GM19023 (cell line): ENCODE results near the gene ZIC4.

Source experiments
- ATAC-seq: cut with Tn5 transposase; IDR thresholded peaks from one replicate; pipeline ENCODE4 v1.9.1; 2021; ENCODE audit warnings: mild to moderate bottlenecking, moderate library complexity; ENCODE audit not compliant: unreplicated experiment

ZIC4 gene

GRCh38 chr3:147406028-147406931 is at the start of gene ZIC4:
TSS of gene ZIC4 (minus strand) at chr3:147406543. CDS start at chr3:147402797, 3,746 bp downstream.
- no peak for ATAC-seq

- ATAC-seq, result no peak
Observed at GRCh38 chr3:147449669-147450068, 43.3 kb upstream of the ZIC4 start.

DNA sequence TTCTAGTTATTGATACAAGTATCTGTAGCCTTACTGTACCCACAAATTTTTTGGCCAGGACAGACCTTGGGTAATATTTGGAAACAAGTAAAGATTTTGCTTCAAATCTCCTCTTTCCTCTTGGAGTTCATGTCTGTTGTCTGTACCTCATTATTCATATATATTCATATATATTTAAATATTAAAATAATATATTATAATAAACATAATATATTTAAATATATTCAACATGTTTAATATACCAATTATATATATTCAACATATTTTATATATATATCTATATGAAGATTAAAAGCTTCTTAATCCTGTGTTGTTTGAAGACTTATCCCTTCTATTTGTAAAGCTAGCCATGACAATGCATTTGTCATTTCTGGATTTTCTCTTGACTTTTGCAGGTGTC is 40.9 kb upstream of the ZIC4 start:
- ATAC-seq, result no peak

- ATAC-seq, result no peak
Observed at GRCh38 chr3:147431751-147432150, 25.4 kb upstream of the ZIC4 start.

DNA sequence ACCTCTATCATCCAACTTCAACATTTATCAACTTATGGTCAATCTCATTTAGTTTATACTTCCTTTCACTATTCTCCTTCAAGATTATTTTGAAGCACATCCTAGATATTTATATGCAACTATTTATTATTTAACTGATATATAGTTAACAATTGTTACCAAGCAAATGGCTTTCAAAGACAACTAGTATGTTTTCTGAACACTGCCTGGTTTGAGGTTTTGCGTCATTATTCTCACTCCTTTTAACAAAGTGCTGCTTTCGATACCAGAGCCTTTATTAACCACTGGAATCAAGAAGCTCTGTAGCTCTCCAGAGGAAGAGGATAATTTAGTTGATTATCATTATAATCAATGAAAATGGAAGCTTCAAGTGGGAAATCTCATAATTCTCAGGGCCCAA is 22.4 kb upstream of the ZIC4 start:
- ATAC-seq, result no peak

GRCh38 chr3:147428326-147428725 is 22.0 kb upstream of the ZIC4 start:
- no peak for ATAC-seq

DNA sequence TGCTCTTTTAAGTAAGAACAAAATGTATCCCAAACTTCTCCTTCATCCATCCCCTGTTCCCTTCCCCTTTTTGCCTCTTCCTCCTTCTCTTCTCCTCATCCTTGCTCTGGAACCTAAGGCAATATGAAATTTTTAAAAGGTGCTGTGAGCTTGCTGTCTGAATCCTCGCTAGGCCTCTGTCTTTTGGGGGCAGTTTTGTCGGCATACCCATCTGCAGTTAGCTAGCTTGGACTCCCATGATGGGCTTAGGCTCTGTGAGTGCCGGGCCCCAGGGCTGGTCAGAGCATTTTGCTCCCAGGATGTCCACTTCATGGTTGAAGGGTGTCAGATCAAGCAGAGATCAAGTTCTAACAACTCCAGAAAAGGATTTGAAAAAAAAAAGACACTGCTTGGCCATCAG is 21.4 kb upstream of the ZIC4 start:
- no peak for ATAC-seq

DNA sequence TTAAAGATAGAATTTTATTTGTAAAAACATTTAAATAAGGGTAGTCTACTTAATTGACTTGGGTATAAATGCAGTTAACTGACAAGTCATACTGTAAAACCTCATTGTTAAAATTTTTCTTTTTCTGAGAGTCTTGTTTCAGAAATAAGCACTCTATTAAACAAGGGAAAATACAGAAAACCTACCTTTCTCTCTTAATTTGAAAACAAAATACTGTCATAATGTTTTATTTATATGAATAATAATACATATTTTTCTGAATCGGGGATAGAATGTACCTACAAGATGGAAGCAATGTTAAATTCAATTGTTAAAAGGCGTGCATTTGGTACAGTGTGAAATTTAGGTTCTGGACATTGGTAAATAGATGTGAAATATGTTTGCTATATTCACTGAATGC is 20.6 kb upstream of the ZIC4 start:
- ATAC-seq, result no peak

DNA sequence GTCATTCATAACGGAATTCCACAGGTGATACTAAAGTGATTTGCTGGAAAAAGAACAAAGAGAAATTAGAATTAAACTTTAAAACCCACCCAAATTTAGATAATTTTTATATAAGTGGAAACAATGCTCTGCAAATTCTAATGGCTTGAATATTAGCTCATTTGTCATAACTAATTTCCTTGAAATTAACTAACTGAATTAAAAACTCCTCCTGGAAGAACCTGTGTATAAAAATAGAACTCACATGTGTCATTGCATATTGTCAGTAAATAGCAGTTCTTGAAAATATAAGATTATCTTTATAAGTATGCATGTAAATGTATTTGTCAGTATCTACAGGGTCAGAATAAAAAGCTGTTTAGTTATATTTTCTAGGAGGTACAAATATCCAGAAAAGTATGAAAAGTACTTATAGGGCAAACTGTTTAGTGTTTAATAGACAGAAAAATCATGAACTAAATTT is 19.1 kb upstream of the ZIC4 start:
- ATAC-seq, result no peak

DNA sequence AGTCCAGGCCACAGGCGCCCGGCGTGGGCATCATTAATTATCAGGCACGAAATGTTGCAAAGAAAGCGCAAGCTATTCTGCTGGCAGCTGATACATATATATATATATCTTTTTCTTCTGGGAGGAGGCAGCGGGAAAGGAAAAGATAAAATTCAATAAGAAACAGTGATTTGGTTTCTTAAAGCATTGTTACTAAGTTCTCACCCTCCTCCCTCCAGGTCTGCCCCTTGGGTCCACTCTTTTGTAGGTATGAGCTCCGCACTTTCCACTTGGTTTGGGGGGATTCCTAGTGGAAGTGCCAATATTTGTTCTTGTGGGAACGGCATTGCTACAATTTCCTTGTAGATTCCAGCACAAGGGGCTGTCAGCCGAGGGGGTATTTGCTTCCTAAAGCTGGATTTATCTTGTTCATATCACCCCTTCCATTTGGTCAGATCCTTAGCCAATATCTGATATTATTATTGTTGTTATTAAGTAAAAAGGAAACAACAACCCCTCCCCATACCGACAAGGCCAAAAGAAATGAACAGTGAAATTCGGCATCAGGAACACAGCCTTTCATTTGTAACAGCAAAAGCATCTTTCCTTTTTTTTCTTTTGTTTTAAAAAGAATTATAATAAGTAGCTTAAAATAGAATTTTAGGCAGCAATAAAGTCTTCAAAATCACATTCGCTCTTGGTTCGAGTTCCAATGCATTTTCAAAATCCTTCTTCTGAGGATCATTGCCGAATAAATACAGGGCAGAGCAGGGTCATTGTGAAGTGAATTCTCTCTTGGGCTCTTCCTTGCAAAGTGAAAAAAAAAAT is 18.4 kb upstream of the ZIC4 start:
- no peak for ATAC-seq

DNA sequence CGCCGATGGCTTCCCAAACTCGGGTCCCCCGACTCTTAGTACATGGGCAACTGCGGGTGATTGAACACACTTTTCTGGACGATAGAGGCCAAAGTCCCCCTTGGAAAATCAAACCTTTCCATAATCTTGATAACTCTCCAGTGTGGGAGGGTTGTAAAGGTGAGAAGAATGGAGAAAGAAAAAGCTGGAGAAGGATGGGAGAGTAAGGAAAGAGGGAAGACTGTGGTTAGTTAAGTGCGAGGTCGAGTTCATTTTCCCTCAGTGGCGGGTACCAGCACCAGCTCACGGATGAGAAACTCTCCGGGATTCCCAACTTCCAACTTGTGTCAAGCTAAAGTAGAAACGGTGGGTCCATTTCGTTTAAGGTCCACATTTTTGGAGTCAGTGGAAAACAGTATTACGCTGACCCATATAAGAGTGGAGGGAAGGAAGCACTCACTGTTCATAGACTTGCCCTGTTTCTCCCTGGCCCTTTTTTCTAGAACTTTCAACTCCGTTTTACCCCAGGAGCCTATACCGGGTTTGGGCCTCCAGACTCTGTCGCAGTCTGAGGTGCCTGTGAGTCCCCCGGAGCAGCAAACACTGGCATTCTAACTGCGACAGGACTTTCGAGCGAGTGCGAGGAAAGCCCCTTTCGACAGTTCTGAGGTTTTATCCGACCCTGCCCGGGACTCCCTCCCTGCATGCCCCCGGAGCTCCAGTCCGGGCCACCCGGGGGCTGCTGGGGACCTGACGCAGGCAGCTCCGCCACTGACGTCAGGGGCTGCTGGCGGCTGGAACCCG is 17.6 kb upstream of the ZIC4 start:
- no peak for ATAC-seq

GRCh38 chr3:147423537-147423797 is 17.1 kb upstream of the ZIC4 start:
- no peak for ATAC-seq

DNA sequence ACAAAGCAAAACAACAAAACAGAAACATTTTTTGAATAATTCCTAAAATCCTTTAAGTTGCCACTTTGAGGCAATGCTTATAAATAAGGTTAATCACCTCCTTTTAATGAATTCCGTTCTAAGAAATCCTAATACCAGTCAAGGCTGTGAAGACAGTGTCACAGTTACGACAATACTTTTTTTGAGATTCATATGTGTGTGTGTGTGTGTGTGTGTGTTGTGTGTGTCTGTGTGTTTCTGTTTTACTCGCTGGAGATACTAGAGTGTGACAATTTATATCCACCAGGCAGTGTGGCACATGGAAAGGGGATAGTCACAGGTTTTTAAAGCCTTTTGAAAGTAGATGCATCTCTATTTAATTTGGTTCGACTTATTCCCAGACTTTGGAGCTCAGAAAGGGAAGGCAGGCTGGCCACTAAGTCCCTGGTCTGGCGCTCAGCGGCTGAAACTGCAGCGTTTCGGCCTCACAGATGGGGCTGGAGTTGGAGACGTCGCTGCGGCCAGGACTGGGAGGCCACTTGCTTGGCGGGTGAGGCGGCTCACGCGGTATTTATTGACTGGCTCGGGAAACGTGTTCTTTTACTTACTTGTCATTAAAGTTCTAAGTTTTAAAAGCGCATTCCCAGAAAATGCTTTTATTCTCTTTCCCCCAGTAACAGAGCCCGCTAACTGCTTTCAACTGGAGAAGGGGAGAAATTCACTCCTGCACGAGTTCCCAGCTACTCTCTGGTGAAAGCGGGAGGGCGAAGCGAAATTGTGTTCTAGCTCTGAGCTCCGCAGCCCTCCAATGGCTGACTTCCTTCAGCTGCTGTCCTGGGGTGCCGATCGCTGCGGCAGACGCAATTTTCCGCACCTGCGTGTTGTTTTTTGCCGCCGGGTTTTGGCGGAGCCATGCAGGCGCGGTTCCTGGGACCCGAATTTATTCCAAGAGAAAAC is 16.5 kb upstream of the ZIC4 start:
- no peak for ATAC-seq

- ATAC-seq, result no peak
Observed at GRCh38 chr3:147422196-147422595, 15.9 kb upstream of the ZIC4 start.

- ATAC-seq, result no peak
Observed at GRCh38 chr3:147421184-147421912, 15.0 kb upstream of the ZIC4 start.

DNA sequence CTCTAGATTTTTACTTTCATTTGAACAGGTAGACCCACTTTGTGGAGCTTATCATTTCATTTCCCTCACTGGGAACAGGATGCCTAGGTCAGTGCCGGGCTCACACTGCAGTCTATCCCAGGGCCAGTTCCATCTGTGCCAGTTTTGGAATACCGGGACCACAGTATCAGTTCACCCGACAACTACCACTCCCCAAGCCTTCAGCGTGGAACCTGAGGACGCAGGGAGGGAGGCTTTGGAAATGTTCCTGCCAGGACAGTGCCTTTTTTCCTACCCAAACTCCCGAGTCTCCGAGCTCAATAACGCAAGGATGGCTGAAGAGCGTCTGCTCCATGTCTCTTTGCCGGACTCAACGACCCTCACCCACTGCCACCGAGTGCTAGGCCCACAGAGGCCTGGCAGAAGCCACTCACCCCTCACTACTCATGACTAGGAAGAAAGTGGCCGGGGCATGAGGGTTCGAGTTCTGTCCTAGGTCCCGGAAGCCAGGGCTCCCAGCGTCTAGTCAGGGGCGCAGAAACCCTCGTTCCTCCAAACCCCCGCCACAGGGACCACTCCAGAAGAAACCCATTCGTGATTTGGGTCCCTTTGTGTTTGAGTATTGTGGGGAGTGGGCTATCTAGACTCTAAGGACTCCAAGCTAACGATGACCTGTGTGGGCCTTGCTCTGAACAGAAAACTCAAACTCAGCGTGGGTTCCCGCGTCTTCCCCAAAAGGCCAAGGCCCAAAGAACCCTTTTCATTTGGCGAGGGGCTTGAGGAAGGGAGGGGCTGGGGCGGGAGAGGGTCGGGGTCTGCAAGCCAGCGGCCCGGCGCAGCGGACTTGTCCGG is 14.2 kb upstream of the ZIC4 start:
- ATAC-seq, result no peak

DNA sequence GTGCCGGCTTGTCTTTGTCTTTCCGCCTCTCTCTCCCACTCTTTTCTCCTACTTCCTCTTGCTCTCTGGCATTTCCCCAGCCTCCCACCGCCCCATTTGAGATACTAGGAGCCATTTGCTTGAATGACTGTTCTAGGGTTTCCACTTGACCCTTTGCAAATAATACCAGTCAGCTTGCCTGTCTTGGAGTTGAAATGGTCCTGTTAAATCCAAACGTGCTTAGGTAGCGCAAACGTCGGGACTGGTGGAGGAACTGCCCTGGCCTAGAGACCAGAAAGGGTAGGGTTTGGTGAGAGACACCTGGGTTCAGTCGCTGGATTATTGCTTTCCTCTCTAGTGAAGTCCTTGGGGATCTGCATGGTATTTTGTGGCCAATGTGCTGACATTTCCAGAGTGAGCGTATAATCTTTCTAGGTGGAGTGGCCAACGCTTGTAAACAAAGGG is 13.5 kb upstream of the ZIC4 start:
- ATAC-seq, result no peak

- no peak for ATAC-seq
Observed at GRCh38 chr3:147418808-147419701, 12.7 kb upstream of the ZIC4 start.
